WTC11 (cell line): ENCODE data around the gene PLXDC2. TPM values are rescaled to one million over a fixed set of nuclear protein-coding genes. Genes with fewer than 3 reads are reported as not detected.

Source experiments
- ATAC-seq: fragments of 200-7000 bp; cut with Tn5 transposase; 2 replicates; pipeline ENCODE4 v1.10.0; 2021; ENCODE audit warnings: mild to moderate bottlenecking, moderate library complexity
- CTCF ChIA-PET: fragments of 300-600 bp; sonication (Branson Sonifier 250); formaldehyde crosslinking; loops from one replicate; lab custom pipeline; 2021; ENCODE audit warnings: antibody characterized with exemption; lab: Charles Lee
- POLR2A ChIA-PET: fragments of 350-600 bp; sonication (Branson Sonifier 250); formaldehyde crosslinking; loops from one replicate; lab custom pipeline; 2021; ENCODE audit warnings: antibody characterized with exemption; lab: Charles Lee
- DNase-seq: peaks from one replicate; pipeline ENCODE4 v3.0.0; 2021; ENCODE audit warnings: low spot score
- H3K27ac Mint-ChIP-seq: 2 replicates; pipeline ENCODE4 v1.8.0; 2021; ENCODE audit warnings: mixed read lengths
- H3K27me3 Mint-ChIP-seq: 2 replicates; pipeline ENCODE4 v1.8.0; 2021; ENCODE audit warnings: low read depth, mild to moderate bottlenecking, moderate library complexity, mixed read lengths
- H3K36me3 Mint-ChIP-seq: 2 replicates; pipeline ENCODE4 v1.8.0; 2021; ENCODE audit warnings: mixed read lengths
- H3K4me1 Mint-ChIP-seq: 2 replicates; pipeline ENCODE4 v1.8.0; 2022; ENCODE audit warnings: mixed read lengths
- H3K4me3 Mint-ChIP-seq: 2 replicates; pipeline ENCODE4 v1.8.0; 2021; ENCODE audit warnings: mild to moderate bottlenecking, moderate library complexity, mixed read lengths
- H3K9me3 Mint-ChIP-seq: 2 replicates; pipeline ENCODE4 v1.8.0; 2021; ENCODE audit warnings: mixed read lengths
- CREM ChIP-seq: sonication (generic); formaldehyde crosslinking; IDR thresholded peaks from 2 replicates; pipeline ENCODE4 v1.8.1; 2022; ENCODE audit warnings: mild to moderate bottlenecking, missing genetic modification reagents, moderate library complexity
- ESRRA ChIP-seq: sonication (generic); formaldehyde crosslinking; IDR thresholded peaks from 2 replicates; pipeline ENCODE4 v1.8.1; 2022; ENCODE audit warnings: mild to moderate bottlenecking, missing genetic modification reagents, borderline replicate concordance
- FOXK1 ChIP-seq: sonication (generic); formaldehyde crosslinking; IDR thresholded peaks from 2 replicates; pipeline ENCODE4 v1.8.0; 2022; ENCODE audit warnings: mild to moderate bottlenecking, moderate library complexity, missing genetic modification reagents
- GABPB1 ChIP-seq: sonication (generic); formaldehyde crosslinking; IDR thresholded peaks from 2 replicates; pipeline ENCODE4 v1.8.1; 2023; ENCODE audit warnings: mild to moderate bottlenecking, missing genetic modification reagents
- NFYB ChIP-seq: sonication (generic); formaldehyde crosslinking; conservative IDR thresholded peaks from 2 replicates; pipeline ENCODE4 v1.8.0; 2022; ENCODE audit warnings: low read depth, missing genetic modification reagents
- SMAD4 ChIP-seq: sonication (generic); formaldehyde crosslinking; IDR thresholded peaks from 2 replicates; pipeline ENCODE4 v1.8.0; 2022; ENCODE audit warnings: mild to moderate bottlenecking, missing genetic modification reagents
- SOX15 ChIP-seq: fragments of 250-450 bp; sonication (Bioruptor Pico); IDR thresholded peaks from 2 replicates; pipeline ENCODE4 v1.9.0; 2021; ENCODE audit warnings: mild to moderate bottlenecking
- TEAD4 ChIP-seq: sonication (generic); formaldehyde crosslinking; IDR thresholded peaks from 2 replicates; pipeline ENCODE4 v1.8.0; 2022; ENCODE audit warnings: mild to moderate bottlenecking, missing genetic modification reagents
- ZNF138 ChIP-seq: sonication (generic); formaldehyde crosslinking; conservative IDR thresholded peaks from 2 replicates; pipeline ENCODE4 v1.8.1; 2022; ENCODE audit warnings: mild to moderate bottlenecking, moderate library complexity, missing genetic modification reagents
- ZNF416 ChIP-seq: fragments of 250-450 bp; sonication (Bioruptor Pico); IDR thresholded peaks from 2 replicates; pipeline ENCODE4 v1.9.0; 2021; ENCODE audit warnings: mild to moderate bottlenecking, inconsistent platforms
- ZNF423 ChIP-seq: fragments of 250-450 bp; sonication (Bioruptor Pico); IDR thresholded peaks from 2 replicates; pipeline ENCODE4 v2.1.2; 2022; ENCODE audit warnings: mild to moderate bottlenecking, moderate library complexity
- ZNF671 ChIP-seq: fragments of 250-450 bp; sonication (Bioruptor Pico); IDR thresholded peaks from 2 replicates; pipeline ENCODE4 v1.8.0; 2021; ENCODE audit warnings: mild to moderate bottlenecking
- total RNA-seq: library from RNA; stranded (reverse); gene quantifications from 3 replicates; pipeline ENCODE4 v1.2.3, GENCODE V29; 2021
- TF ChIP-seq, protein P1 (sequence below): sonication (generic); formaldehyde crosslinking; IDR thresholded peaks from 2 replicates; pipeline ENCODE4 v1.8.1; 2023; ENCODE audit warnings: mild to moderate bottlenecking, missing genetic modification reagents, borderline replicate concordance
- TF ChIP-seq, protein P2 (sequence below): sonication (generic); formaldehyde crosslinking; IDR thresholded peaks from 2 replicates; pipeline ENCODE4 v1.8.1; 2023; ENCODE audit warnings: mild to moderate bottlenecking, missing genetic modification reagents, moderate library complexity
- TF ChIP-seq, protein P3 (sequence below): fragments of 250-450 bp; sonication (Bioruptor Pico); IDR thresholded peaks from 2 replicates; pipeline ENCODE4 v2.1.2; 2022; ENCODE audit warnings: mild to moderate bottlenecking, moderate library complexity

The PLXDC2 gene
- total RNA-seq, 1 experiment from 2014 or later: 31.7 TPM

DNA sequence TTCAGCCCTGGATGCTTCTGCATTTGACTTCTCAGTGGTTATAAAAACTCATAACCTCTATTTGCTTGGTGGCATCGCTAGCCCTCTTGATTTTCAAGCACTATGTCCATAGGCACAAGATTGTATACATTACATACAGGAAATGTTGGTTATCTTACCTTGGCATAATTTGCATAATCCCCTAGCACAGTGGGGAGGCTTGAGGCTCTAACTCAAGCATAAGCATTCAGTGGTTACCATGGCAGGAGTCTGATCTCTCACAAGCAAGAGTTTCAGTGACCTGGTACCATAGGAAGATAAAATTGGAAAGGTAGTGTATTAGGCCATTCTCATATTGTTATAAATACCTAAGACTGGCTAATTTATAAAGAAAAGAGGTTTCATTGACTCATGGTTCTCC is 121.8 kb downstream of the PLXDC2 start (continued):
- TF ChIP-seq, protein P1, sequence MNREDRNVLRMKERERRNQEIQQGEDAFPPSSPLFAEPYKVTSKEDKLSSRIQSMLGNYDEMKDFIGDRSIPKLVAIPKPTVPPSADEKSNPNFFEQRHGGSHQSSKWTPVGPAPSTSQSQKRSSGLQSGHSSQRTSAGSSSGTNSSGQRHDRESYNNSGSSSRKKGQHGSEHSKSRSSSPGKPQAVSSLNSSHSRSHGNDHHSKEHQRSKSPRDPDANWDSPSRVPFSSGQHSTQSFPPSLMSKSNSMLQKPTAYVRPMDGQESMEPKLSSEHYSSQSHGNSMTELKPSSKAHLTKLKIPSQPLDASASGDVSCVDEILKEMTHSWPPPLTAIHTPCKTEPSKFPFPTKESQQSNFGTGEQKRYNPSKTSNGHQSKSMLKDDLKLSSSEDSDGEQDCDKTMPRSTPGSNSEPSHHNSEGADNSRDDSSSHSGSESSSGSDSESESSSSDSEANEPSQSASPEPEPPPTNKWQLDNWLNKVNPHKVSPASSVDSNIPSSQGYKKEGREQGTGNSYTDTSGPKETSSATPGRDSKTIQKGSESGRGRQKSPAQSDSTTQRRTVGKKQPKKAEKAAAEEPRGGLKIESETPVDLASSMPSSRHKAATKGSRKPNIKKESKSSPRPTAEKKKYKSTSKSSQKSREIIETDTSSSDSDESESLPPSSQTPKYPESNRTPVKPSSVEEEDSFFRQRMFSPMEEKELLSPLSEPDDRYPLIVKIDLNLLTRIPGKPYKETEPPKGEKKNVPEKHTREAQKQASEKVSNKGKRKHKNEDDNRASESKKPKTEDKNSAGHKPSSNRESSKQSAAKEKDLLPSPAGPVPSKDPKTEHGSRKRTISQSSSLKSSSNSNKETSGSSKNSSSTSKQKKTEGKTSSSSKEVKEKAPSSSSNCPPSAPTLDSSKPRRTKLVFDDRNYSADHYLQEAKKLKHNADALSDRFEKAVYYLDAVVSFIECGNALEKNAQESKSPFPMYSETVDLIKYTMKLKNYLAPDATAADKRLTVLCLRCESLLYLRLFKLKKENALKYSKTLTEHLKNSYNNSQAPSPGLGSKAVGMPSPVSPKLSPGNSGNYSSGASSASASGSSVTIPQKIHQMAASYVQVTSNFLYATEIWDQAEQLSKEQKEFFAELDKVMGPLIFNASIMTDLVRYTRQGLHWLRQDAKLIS (CRISPR knock-in tag): no peak

DNA sequence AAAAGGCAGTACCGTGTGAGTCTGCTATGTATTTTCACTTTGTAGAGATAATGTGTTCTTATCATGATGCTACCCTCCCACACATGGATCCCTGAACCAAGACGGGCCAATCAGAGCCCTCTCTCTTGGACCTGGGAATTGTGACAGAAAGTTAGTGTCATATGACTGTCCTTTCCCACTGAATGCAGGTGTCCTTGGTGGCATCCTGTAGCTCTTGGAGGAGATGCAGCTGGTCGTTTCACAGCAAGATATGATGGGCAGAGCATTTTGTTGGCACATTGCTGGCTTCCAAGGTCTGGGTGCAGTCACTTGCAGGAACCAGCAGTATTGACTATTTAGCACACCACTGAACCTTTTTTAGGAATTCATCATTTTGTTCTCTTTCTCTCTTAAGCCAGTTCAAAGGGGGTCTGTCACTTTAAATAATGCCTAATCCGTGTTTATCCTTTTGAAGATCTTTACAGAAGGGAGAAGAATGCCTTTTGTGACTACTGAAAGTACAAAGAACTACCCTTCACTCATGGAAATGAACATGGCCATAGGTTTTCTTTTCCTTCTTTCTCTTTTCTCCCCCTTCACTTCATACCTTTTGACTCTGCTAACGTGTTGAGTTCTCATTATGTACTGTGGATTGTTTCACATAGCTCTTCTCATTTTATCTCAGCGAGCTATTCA is 125.1 kb downstream of the PLXDC2 start:
- Mint-ChIP-seq H3K9me3 (peaks cover 12% of the 10 kb centered on the region), H3K27ac (peak overlapping the region; percentile 73; the same call in 1 of the 2 replicates), H3K27me3 (no peaks in the 10 kb centered on the region), H3K4me1 (peaks cover 32% of the 10 kb centered on the region), H3K36me3 (peaks cover 16% of the 10 kb centered on the region), H3K4me3 (no peak overlapping the region)
- ATAC-seq (no peak), DNase-seq (no peak)
- TF ChIP-seq GABPB1 (CRISPR knock-in tag) (no peak), FOXK1 (CRISPR knock-in tag) (no peak), ZNF671 (CRISPR knock-in tag) (no peak), SMAD4 (CRISPR knock-in tag) (no peak)
- POLR2A ChIA-PET: no interaction called here
- CTCF ChIA-PET: interaction anchor here (0.9 kb wide), 1 partner anchor 11 kb away, joined by 3 read pairs; no protein-coding TSS in a partner anchor

DNA sequence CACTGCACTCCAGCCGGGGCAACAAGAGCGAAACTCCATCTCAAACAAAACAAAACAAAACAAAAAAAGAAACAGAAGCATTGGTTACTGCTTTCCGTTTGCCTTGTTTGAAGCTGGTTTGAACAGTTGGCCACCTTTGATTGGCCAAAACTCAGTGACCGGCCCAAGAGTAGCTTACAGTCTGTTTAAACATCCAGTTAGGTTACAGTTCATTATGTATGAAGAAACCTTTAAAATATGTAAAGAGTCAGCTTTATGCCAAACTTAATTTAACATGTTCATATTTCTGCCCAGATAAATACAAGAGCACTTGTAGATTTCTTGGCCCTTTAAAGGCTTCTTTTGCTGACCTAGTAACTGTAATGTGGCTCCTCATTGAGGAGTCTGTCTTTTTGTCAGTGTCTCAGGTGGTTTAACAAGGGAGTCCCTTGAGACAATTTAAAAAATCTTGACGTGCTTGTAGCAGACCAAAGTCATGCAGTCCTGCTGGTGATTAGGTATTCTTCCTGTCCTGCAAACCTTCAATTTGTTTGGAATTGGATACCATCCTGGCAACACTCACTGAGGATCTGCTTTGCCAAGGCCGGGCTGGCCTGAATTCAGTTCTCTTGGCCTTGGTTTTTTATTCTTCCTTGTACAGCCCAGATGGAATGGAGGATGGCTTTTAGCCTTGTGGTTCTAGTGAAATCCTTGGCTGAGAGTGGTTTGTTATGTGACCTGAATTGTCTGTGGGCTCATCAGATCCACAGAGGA is 128.9 kb downstream of the PLXDC2 start:
- ChIA-PET POLR2A (no interaction called here), CTCF (no interaction called here)
- ATAC-seq: no peak
- peaks cover 21% of the 10 kb centered on the region for H3K36me3 Mint-ChIP-seq
- TF ChIP-seq NFYB (CRISPR knock-in tag) (no peak), ZNF423 (CRISPR knock-in tag) (no peak), ZNF416 (CRISPR knock-in tag) (no peak), CREM (CRISPR knock-in tag) (no peak), ZNF138 (no peak), TEAD4 (CRISPR knock-in tag) (no peak), ESRRA (CRISPR knock-in tag) (no peak), SOX15 (no peak)
- TF ChIP-seq, protein P2, sequence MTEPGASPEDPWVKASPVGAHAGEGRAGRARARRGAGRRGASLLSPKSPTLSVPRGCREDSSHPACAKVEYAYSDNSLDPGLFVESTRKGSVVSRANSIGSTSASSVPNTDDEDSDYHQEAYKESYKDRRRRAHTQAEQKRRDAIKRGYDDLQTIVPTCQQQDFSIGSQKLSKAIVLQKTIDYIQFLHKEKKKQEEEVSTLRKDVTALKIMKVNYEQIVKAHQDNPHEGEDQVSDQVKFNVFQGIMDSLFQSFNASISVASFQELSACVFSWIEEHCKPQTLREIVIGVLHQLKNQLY (CRISPR knock-in tag): no peak
- TF ChIP-seq, protein P3, sequence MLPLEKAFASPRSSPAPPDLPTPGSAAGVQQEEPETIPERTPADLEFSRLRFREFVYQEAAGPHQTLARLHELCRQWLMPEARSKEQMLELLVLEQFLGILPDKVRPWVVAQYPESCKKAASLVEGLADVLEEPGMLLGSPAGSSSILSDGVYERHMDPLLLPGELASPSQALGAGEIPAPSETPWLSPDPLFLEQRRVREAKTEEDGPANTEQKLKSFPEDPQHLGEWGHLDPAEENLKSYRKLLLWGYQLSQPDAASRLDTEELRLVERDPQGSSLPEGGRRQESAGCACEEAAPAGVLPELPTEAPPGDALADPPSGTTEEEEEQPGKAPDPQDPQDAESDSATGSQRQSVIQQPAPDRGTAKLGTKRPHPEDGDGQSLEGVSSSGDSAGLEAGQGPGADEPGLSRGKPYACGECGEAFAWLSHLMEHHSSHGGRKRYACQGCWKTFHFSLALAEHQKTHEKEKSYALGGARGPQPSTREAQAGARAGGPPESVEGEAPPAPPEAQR (CRISPR knock-in tag): no peak
- no peaks in the 10 kb centered on the region for H3K27me3 Mint-ChIP-seq
- H3K4me3 Mint-ChIP-seq: no peak overlapping the region
- no peak overlapping the region for H3K27ac Mint-ChIP-seq
- no peak for DNase-seq
- peaks cover 26% of the 10 kb centered on the region for H3K4me1 Mint-ChIP-seq
- peaks cover 17% of the 10 kb centered on the region for H3K9me3 Mint-ChIP-seq
